ENCODE results near the gene LRRC32.
"Not testable (repeated sequence)": the region's sequence is repeated elsewhere in the genome, so short reads cannot be mapped to it uniquely, and the experiment has no call there.

The LRRC32 gene

GRCh38 chr11:76625472-76626186, 44.9 kb downstream of the LRRC32 start:
- no peak for DNase-seq

GRCh38 chr11:76624500-76625379, 45.8 kb downstream of the LRRC32 start:
- DNase-seq: no peak

- no peak for DNase-seq
These were observed 46.6 kb downstream of the LRRC32 start for GRCh38 chr11:76623884-76624419.

GRCh38 chr11:76623171-76623883, 47.2 kb downstream of the LRRC32 start:
- DNase-seq: no peak

GRCh38 chr11:76622493-76623094, 48.0 kb downstream of the LRRC32 start:
- DNase-seq: no peak

- no peak for DNase-seq
These were observed 48.7 kb downstream of the LRRC32 start for GRCh38 chr11:76621868-76622267.

- DNase-seq: no peak
These were observed 49.1 kb downstream of the LRRC32 start for GRCh38 chr11:76621466-76621865.

GRCh38 chr11:76620489-76620888, 50.1 kb downstream of the LRRC32 start:
- no peak for DNase-seq

GRCh38 chr11:76619801-76620200, 50.7 kb downstream of the LRRC32 start:
- not testable (repeated sequence) for DNase-seq

GRCh38 chr11:76617553-76618265, 52.8 kb downstream of the LRRC32 start:
- DNase-seq: no peak

GRCh38 chr11:76616676-76617552, 53.6 kb downstream of the LRRC32 start:
- DNase-seq: no peak

GRCh38 chr11:76615950-76616349, 54.6 kb downstream of the LRRC32 start:
- no peak for DNase-seq

- no peak for DNase-seq
These were observed 55.9 kb downstream of the LRRC32 start for GRCh38 chr11:76614471-76615179.

- DNase-seq: no peak
These were observed 56.6 kb downstream of the LRRC32 start for GRCh38 chr11:76613901-76614300.

- no peak for DNase-seq
These were observed 58.3 kb downstream of the LRRC32 start for GRCh38 chr11:76612226-76612625.

GRCh38 chr11:76610871-76611475, 59.6 kb downstream of the LRRC32 start:
- DNase-seq: no peak

GRCh38 chr11:76610371-76610770, 60.2 kb downstream of the LRRC32 start:
- DNase-seq: no peak

GRCh38 chr11:76609736-76610370, 60.7 kb downstream of the LRRC32 start:
- DNase-seq: no peak

GRCh38 chr11:76608879-76609460, 61.6 kb downstream of the LRRC32 start:
- DNase-seq: not testable (repeated sequence)
